Measurements from ENCODE around the gene BRI3BP.
A peak's percentile ranks its signal among the peaks of the same experiment; 100 is the strongest.

Gene BRI3BP

GRCh38 chr12:124949066-124949465 lies 44.4 kb upstream of the BRI3BP start:
- Histone ChIP-seq H3K4me3 (ENCODE audit: insufficient read depth in 1 of 2, low read depth in 1 of 2, low read length in 2 of 2) (no peak overlapping the region), H2BK120ac (ENCODE audit: low read depth, low read length) (no peak overlapping the region), H3K23ac (ENCODE audit: low read length in 2 of 2) (no peak overlapping the region), H3K18ac (ENCODE audit: low read depth in 1 of 2, low read length in 2 of 2) (no peak overlapping the region), H4K8ac (ENCODE audit: low read length) (no peak overlapping the region), H4K91ac (ENCODE audit: low read length) (no peak overlapping the region), H3K4me2 (ENCODE audit: low read length, poor library complexity, severe bottlenecking) (no peak overlapping the region), H2BK12ac (ENCODE audit: low read length in 2 of 2) (no peak overlapping the region), H2BK15ac (ENCODE audit: low read depth, poor library complexity, severe bottlenecking) (no peak overlapping the region), H3K27me3 (ENCODE audit: control insufficient read depth in 1 of 2, insufficient read depth in 1 of 2, low read length in 2 of 2) (no peaks in the 10 kb centered on the region), H2AK5ac (ENCODE audit: low read length, severe bottlenecking) (no peak overlapping the region), H2BK5ac (ENCODE audit: low read depth, low read length, poor library complexity, severe bottlenecking) (no peak overlapping the region), H3K79me1 (replicated peaks; ENCODE audit: low read length, poor library complexity, severe bottlenecking) (peaks cover 9% of the 10 kb centered on the region), H3K4ac (ENCODE audit: low read depth in 1 of 2, low read length in 2 of 2) (no peak overlapping the region), H3K9ac (ENCODE audit: low read length) (no peak overlapping the region), H3K4me1 (ENCODE audit: control insufficient read depth, insufficient read depth, low read depth, low read length) (peaks cover 8% of the 10 kb centered on the region), H3K36me3 (ENCODE audit: control insufficient read depth in 1 of 2, insufficient read depth in 2 of 2, low read depth in 1 of 2, low read length in 2 of 2) (peaks cover 57 to 76% of the 10 kb centered on the region in 2 experiments), H3K9me3 (ENCODE audit: control insufficient read depth, low read length) (no peaks in the 10 kb centered on the region), H3K27ac (ENCODE audit: low read length, poor library complexity, severe bottlenecking) (no peak overlapping the region), H2AFZ (ENCODE audit: low read depth, low read length) (no peak overlapping the region), H3K14ac (ENCODE audit: low read length in 2 of 2) (no peak overlapping the region)
- DNase-seq = no peak
- WGBS = 95% methylated on average over 9 of the region's 12 CpGs

- Histone ChIP-seq H2AK5ac (ENCODE audit: low read length, severe bottlenecking) (no peak overlapping the region), H3K9me3 (ENCODE audit: control insufficient read depth, low read length) (no peaks in the 10 kb centered on the region), H3K27me3 (ENCODE audit: control insufficient read depth in 1 of 2, insufficient read depth in 1 of 2, low read length in 2 of 2) (no peaks in the 10 kb centered on the region), H3K14ac (ENCODE audit: low read length in 2 of 2) (no peak overlapping the region), H3K4me2 (ENCODE audit: low read length, poor library complexity, severe bottlenecking) (no peak overlapping the region), H2BK120ac (ENCODE audit: low read depth, low read length) (no peak overlapping the region), H3K23ac (ENCODE audit: low read length in 2 of 2) (no peak overlapping the region), H4K8ac (ENCODE audit: low read length) (no peak overlapping the region), H3K4me3 (ENCODE audit: insufficient read depth in 1 of 2, low read depth in 1 of 2, low read length in 2 of 2) (no peak overlapping the region), H2AFZ (ENCODE audit: low read depth, low read length) (no peak overlapping the region), H3K18ac (ENCODE audit: low read depth in 1 of 2, low read length in 2 of 2) (no peak overlapping the region), H3K36me3 (ENCODE audit: control insufficient read depth in 1 of 2, insufficient read depth in 2 of 2, low read depth in 1 of 2, low read length in 2 of 2) (peaks cover 65 to 77% of the 10 kb centered on the region in 2 experiments), H3K9ac (ENCODE audit: low read length) (no peak overlapping the region), H2BK12ac (ENCODE audit: low read length in 2 of 2) (no peak overlapping the region), H3K79me1 (replicated peaks; ENCODE audit: low read length, poor library complexity, severe bottlenecking) (peaks cover 9% of the 10 kb centered on the region), H4K91ac (ENCODE audit: low read length) (peak overlapping the region; percentile 23), H2BK15ac (ENCODE audit: low read depth, poor library complexity, severe bottlenecking) (no peak overlapping the region), H3K4ac (ENCODE audit: low read depth in 1 of 2, low read length in 2 of 2) (no peak overlapping the region), H2BK5ac (ENCODE audit: low read depth, low read length, poor library complexity, severe bottlenecking) (no peak overlapping the region), H3K4me1 (ENCODE audit: control insufficient read depth, insufficient read depth, low read depth, low read length) (peaks cover 8% of the 10 kb centered on the region), H3K27ac (ENCODE audit: low read length, poor library complexity, severe bottlenecking) (no peak overlapping the region)
- 94% methylated on average over 47 of the region's 47 CpGs for WGBS
- DNase-seq = no peak
Measured at GRCh38 chr12:124949779-124950728, 43.4 kb upstream of the BRI3BP start.

- H3K4ac ChIP-seq (ENCODE audit: low read depth in 1 of 2, low read length in 2 of 2) = no peak overlapping the region
- no peak overlapping the region for H2BK120ac ChIP-seq (ENCODE audit: low read depth, low read length)
- no peak overlapping the region for H4K91ac ChIP-seq (ENCODE audit: low read length)
- no peak overlapping the region for H2BK15ac ChIP-seq (ENCODE audit: low read depth, poor library complexity, severe bottlenecking)
- no peak overlapping the region for H4K8ac ChIP-seq (ENCODE audit: low read length)
- H3K4me2 ChIP-seq (ENCODE audit: low read length, poor library complexity, severe bottlenecking) = no peak overlapping the region
- no peak for DNase-seq
- no peak overlapping the region for H3K27ac ChIP-seq (ENCODE audit: low read length, poor library complexity, severe bottlenecking)
- no peak overlapping the region for H2AFZ ChIP-seq (ENCODE audit: low read depth, low read length)
- peaks cover 76 to 83% of the 10 kb centered on the region in 2 experiments for H3K36me3 ChIP-seq (ENCODE audit: control insufficient read depth in 1 of 2, insufficient read depth in 2 of 2, low read depth in 1 of 2, low read length in 2 of 2)
- no peak overlapping the region for H3K9ac ChIP-seq (ENCODE audit: low read length)
- no peak overlapping the region for H3K23ac ChIP-seq (ENCODE audit: low read length in 2 of 2)
- no peak overlapping the region for H3K4me3 ChIP-seq (ENCODE audit: insufficient read depth in 1 of 2, low read depth in 1 of 2, low read length in 2 of 2)
- peaks cover 9% of the 10 kb centered on the region for H3K79me1 ChIP-seq (replicated peaks; ENCODE audit: low read length, poor library complexity, severe bottlenecking)
- no peak overlapping the region for H2BK5ac ChIP-seq (ENCODE audit: low read depth, low read length, poor library complexity, severe bottlenecking)
- no peaks in the 10 kb centered on the region for H3K9me3 ChIP-seq (ENCODE audit: control insufficient read depth, low read length)
- peaks cover 8% of the 10 kb centered on the region for H3K4me1 ChIP-seq (ENCODE audit: control insufficient read depth, insufficient read depth, low read depth, low read length)
- H2AK5ac ChIP-seq (ENCODE audit: low read length, severe bottlenecking) = no peak overlapping the region
- H2BK12ac ChIP-seq (ENCODE audit: low read length in 2 of 2) = no peak overlapping the region
- WGBS = 98% methylated on average over 13 of the region's 17 CpGs
- no peaks in the 10 kb centered on the region for H3K27me3 ChIP-seq (ENCODE audit: control insufficient read depth in 1 of 2, insufficient read depth in 1 of 2, low read length in 2 of 2)
- no peak overlapping the region for H3K18ac ChIP-seq (ENCODE audit: low read depth in 1 of 2, low read length in 2 of 2)
- no peak overlapping the region for H3K14ac ChIP-seq (ENCODE audit: low read length in 2 of 2)
Measured at GRCh38 chr12:124952295-124952694, 41.1 kb upstream of the BRI3BP start.

- Histone ChIP-seq H3K36me3 (ENCODE audit: control insufficient read depth in 1 of 2, insufficient read depth in 2 of 2, low read depth in 1 of 2, low read length in 2 of 2) (peaks cover 79 to 81% of the 10 kb centered on the region in 2 experiments), H4K8ac (ENCODE audit: low read length) (no peak overlapping the region), H3K27me3 (ENCODE audit: control insufficient read depth in 1 of 2, insufficient read depth in 1 of 2, low read length in 2 of 2) (no peaks in the 10 kb centered on the region), H3K4ac (ENCODE audit: low read depth in 1 of 2, low read length in 2 of 2) (no peak overlapping the region), H3K9ac (ENCODE audit: low read length) (no peak overlapping the region), H3K9me3 (ENCODE audit: control insufficient read depth, low read length) (no peaks in the 10 kb centered on the region), H2AFZ (ENCODE audit: low read depth, low read length) (no peak overlapping the region), H2BK15ac (ENCODE audit: low read depth, poor library complexity, severe bottlenecking) (no peak overlapping the region), H3K4me1 (ENCODE audit: control insufficient read depth, insufficient read depth, low read depth, low read length) (peaks cover 6% of the 10 kb centered on the region), H3K4me2 (ENCODE audit: low read length, poor library complexity, severe bottlenecking) (no peak overlapping the region), H3K4me3 (ENCODE audit: insufficient read depth in 1 of 2, low read depth in 1 of 2, low read length in 2 of 2) (no peak overlapping the region), H3K27ac (ENCODE audit: low read length, poor library complexity, severe bottlenecking) (no peak overlapping the region), H3K18ac (ENCODE audit: low read depth in 1 of 2, low read length in 2 of 2) (no peak overlapping the region), H2AK5ac (ENCODE audit: low read length, severe bottlenecking) (no peak overlapping the region), H2BK120ac (ENCODE audit: low read depth, low read length) (no peak overlapping the region), H3K79me1 (replicated peaks; ENCODE audit: low read length, poor library complexity, severe bottlenecking) (peaks cover 9% of the 10 kb centered on the region), H3K23ac (ENCODE audit: low read length in 2 of 2) (no peak overlapping the region), H3K14ac (ENCODE audit: low read length in 2 of 2) (no peak overlapping the region), H2BK5ac (ENCODE audit: low read depth, low read length, poor library complexity, severe bottlenecking) (no peak overlapping the region), H2BK12ac (ENCODE audit: low read length in 2 of 2) (no peak overlapping the region), H4K91ac (ENCODE audit: low read length) (no peak overlapping the region)
- 71% methylated on average over 8 of the region's 8 CpGs for WGBS
- DNase-seq = no peak
Measured at GRCh38 chr12:124952801-124953200, 40.6 kb upstream of the BRI3BP start.
